Suprapubic skin (tissue), 4 donors: ENCODE data around the gene PAH.

Source experiments
- EP300 ChIP-seq: sonication (generic); formaldehyde crosslinking; IDR thresholded peaks from one replicate; pipeline ENCODE4 v1.6.1; 2017; ENCODE audit warnings: antibody characterized with exemption
- POLR2A ChIP-seq, 2 donors: fragments of 450-650 bp; IDR thresholded peaks; one replicate each; pipeline ENCODE4 v1.6.1; 2017; ENCODE audit warnings: antibody characterized with exemption in 2 of 2, mild to moderate bottlenecking in 2 of 2, moderate library complexity in 2 of 2
- POLR2AphosphoS5 ChIP-seq, 3 donors: sonication (generic); formaldehyde crosslinking; IDR thresholded peaks; one replicate each; pipeline ENCODE4 v1.6.1; 2017; ENCODE audit warnings: antibody characterized with exemption in 3 of 3

DNA sequence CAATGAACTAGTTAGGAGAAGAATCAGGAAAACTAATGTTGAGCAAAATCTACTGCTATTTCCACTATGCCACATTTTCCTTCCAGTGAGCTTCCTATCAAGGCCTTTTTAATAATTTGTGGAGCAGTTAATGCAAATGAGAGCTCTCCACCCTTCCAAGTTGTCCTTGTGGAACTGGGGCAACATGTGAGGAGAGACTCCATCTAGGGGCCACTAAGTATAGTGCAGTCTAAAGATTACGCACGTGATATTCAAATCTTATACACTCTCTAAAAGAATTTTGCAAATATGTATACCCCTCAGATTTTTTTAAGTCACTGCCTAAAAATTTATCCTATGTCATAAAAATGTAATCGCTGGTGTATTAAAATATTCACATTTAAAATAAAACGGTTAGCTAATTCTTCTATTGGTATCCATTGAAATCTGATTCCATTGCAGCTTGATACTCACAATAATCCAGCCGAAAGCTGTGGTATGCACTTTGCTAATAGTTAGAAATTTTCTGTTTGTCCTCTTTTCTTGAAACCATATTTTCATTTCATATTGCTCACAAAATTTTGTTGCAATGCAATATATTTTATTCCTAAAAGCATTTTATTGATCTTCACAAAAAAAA, 100.1 kb downstream of the PAH start:
- TF ChIP-seq POLR2A (IDR thresholded peaks at IDR 0.05): no peak
- no peak for TF ChIP-seq EP300
- no peak for TF ChIP-seq POLR2AphosphoS5 (IDR thresholded peaks at IDR 0.05)
